Fibroblast of the aortic adventitia (primary cell): Measurements from ENCODE around the gene SLC22A2. TPM values are rescaled to one million over a fixed set of nuclear protein-coding genes. Genes with fewer than 3 reads are reported as not detected.

Experiments
- DNase-seq: peaks from one replicate; pipeline ENCODE4 v3.0.0-alpha.2; 2010; ENCODE audit warnings: low read depth
- H3K4me3 ChIP-seq: 2 replicates; pipeline ENCODE4 v1.5.1; 2011; ENCODE audit warnings: low read depth, mild to moderate bottlenecking, control low read depth, low read length, moderate library complexity
- CTCF ChIP-seq: IDR thresholded peaks from 2 replicates; pipeline ENCODE4 v1.5.1; 2011; ENCODE audit warnings: mild to moderate bottlenecking, low read length, control low read depth, inconsistent platforms; ENCODE audit not compliant: insufficient read depth
- total RNA-seq: library from RNA; depleted of rRNA; stranded (reverse); fragments of >200 nt; gene quantifications from 2 replicates; pipeline ENCODE4 v1.2.3, GENCODE V29; 2012; ENCODE audit warnings: low replicate concordance

Gene SLC22A2
- total RNA-seq, 1 donor = not detected

- no peak for DNase-seq
- no peak overlapping the region for H3K4me3 ChIP-seq
- TF ChIP-seq CTCF = no peak
Measured at GRCh38 chr6:160260803-160261450, 2.3 kb upstream of the SLC22A2 start.

GRCh38 chr6:160260367-160260766 is 1.7 kb upstream of the SLC22A2 start:
- no peak for TF ChIP-seq CTCF

GRCh38 chr6:160259598-160259997 is 977 bp upstream of the SLC22A2 start:
- TF ChIP-seq CTCF = no peak
- no peak overlapping the region for H3K4me3 ChIP-seq
- no peak for DNase-seq

More at GRCh38 chr6:160260367-160260766, 1.7 kb upstream of the SLC22A2 start:
- no peak overlapping the region for H3K4me3 ChIP-seq
- DNase-seq = no peak

- H3K4me3 ChIP-seq = no peak overlapping the region
- no peak for TF ChIP-seq CTCF
- DNase-seq = no peak
Measured at GRCh38 chr6:160259143-160259425, 463 bp upstream of the SLC22A2 start.

GRCh38 chr6:160256445-160256844 is 2.2 kb downstream of the SLC22A2 start:
- H3K4me3 ChIP-seq = no peak overlapping the region
- TF ChIP-seq CTCF = no peak
- no peak for DNase-seq

GRCh38 chr6:160254467-160255312 is 3.9 kb downstream of the SLC22A2 start:
- TF ChIP-seq CTCF = no peak
- no peak overlapping the region for H3K4me3 ChIP-seq
- no peak for DNase-seq
